SK-N-SH (cell line): Measurements from ENCODE around the gene NKAPL. TPM values are rescaled to one million over a fixed set of nuclear protein-coding genes. Genes with fewer than 3 reads are reported as not detected.

Source experiments
- CTCF ChIA-PET: fragments of 300-600, 350-600 bp; formaldehyde crosslinking; extraction: SDS; loops from one replicate; lab custom pipeline; 2021; lab: Yijun Ruan, JAX
- POLR2A ChIA-PET: fragments of 350-600 bp; sonication (Branson Sonifier 250); formaldehyde crosslinking; extraction: SDS; loops from one replicate; lab custom pipeline; 2020; ENCODE audit warnings: antibody characterized with exemption, inconsistent platforms; lab: Yijun Ruan, JAX
- DNase-seq: peaks from one replicate; pipeline ENCODE4 v3.0.0; 2012
- H2AFZ ChIP-seq: fragments of 200-600 bp; sonication (generic); 2 replicates; pipeline ENCODE4 v1.8.1; 2016; ENCODE audit warnings: antibody characterized with exemption, mild to moderate bottlenecking, low read depth
- H3F3A ChIP-seq: fragments of 200-600 bp; sonication (generic); replicated peaks from 2 replicates; pipeline ENCODE3; 2016; ENCODE audit warnings: antibody characterized with exemption, mild to moderate bottlenecking; ENCODE audit not compliant: insufficient read depth
- H3K27ac ChIP-seq, 2 experiments: fragments of 200-500 bp in 1 of 2; fragments of 200-600 bp in 1 of 2; sonication (Bioruptor generic) in 1 of 2; sonication (generic), shearing (Covaris generic) in 1 of 2; 2 replicates each; pipeline versions ENCODE4 v1.5.1 to v1.6.1; 2014 to 2016; ENCODE audit warnings: low read depth in 2 of 2, inconsistent platforms in 1 of 2, low read length in 1 of 2, mild to moderate bottlenecking in 1 of 2, mixed read lengths in 1 of 2
- H3K27me3 ChIP-seq: fragments of 200-600 bp; sonication (generic), shearing (Covaris generic); 2 replicates; pipeline ENCODE4 v1.6.1; 2016; ENCODE audit warnings: mixed run types; ENCODE audit not compliant: insufficient read depth
- H3K36me3 ChIP-seq, 2 experiments: fragments of 200-500 bp in 1 of 2; fragments of 200-600 bp in 1 of 2; sonication (Bioruptor generic) in 1 of 2; sonication (generic) in 1 of 2; replicated peaks in 1 of 2; 2 replicates each; pipeline versions ENCODE3 to v1.5.1; 2014 to 2016; ENCODE audit warnings: low read length in 1 of 2, mild to moderate bottlenecking in 1 of 2; ENCODE audit not compliant: insufficient read depth in 2 of 2, control insufficient read depth in 1 of 2
- H3K4me1 ChIP-seq, 2 experiments: fragments of 200-500 bp in 1 of 2; fragments of 200-600 bp in 1 of 2; sonication (Bioruptor generic) in 1 of 2; sonication (generic), shearing (Covaris generic) in 1 of 2; 2 replicates each; pipeline versions ENCODE4 v1.5.1 to v1.6.1; 2014 to 2016; ENCODE audit warnings: low read depth in 1 of 2, low read length in 1 of 2, mixed run types in 1 of 2; ENCODE audit not compliant: insufficient read depth in 2 of 2, control insufficient read depth in 1 of 2
- H3K4me2 ChIP-seq: fragments of 200-600 bp; sonication (generic), shearing (Covaris generic); 2 replicates; pipeline ENCODE4 v1.6.1; 2017; ENCODE audit warnings: mixed run types
- H3K4me3 ChIP-seq, 2 experiments: fragments of 200-500 bp in 1 of 2; fragments of 200-600 bp in 1 of 2; sonication (Bioruptor generic) in 1 of 2; sonication (generic), shearing (Covaris generic) in 1 of 2; 2 replicates each; pipeline versions ENCODE4 v1.5.1 to v1.8.1; 2014 to 2016; ENCODE audit warnings: low read depth in 2 of 2, inconsistent platforms in 1 of 2, low read length in 1 of 2, mild to moderate bottlenecking in 1 of 2, mixed read lengths in 1 of 2, moderate library complexity in 1 of 2
- H3K79me2 ChIP-seq: fragments of 200-600 bp; sonication (generic); 2 replicates; pipeline ENCODE4 v1.8.1; 2017; ENCODE audit warnings: mild to moderate bottlenecking; ENCODE audit not compliant: insufficient read depth
- H3K9ac ChIP-seq: fragments of 200-600 bp; sonication (generic); 2 replicates; pipeline ENCODE4 v1.6.1; 2017; ENCODE audit warnings: mixed run types
- H3K9me2 ChIP-seq: fragments of 200-600 bp; sonication (generic); 2 replicates; pipeline ENCODE4 v1.6.1; 2017; ENCODE audit warnings: mixed run types
- H3K9me3 ChIP-seq: fragments of 200-600 bp; sonication (generic); 2 replicates; pipeline ENCODE4 v1.6.1; 2017; ENCODE audit warnings: mixed run types, mild to moderate bottlenecking, moderate library complexity
- H4K20me1 ChIP-seq: fragments of 200-600 bp; sonication (generic); 2 replicates; pipeline ENCODE4 v1.6.1; 2017; ENCODE audit warnings: mild to moderate bottlenecking, mixed run types; ENCODE audit not compliant: insufficient read depth
- ELF1 ChIP-seq: IDR thresholded peaks from 2 replicates; pipeline ENCODE4 v1.4.0; 2012
- EP300 ChIP-seq, 2 experiments: IDR thresholded peaks; 2 replicates each; pipeline versions ENCODE4 v1.4.0 to v1.6.1; 2012; ENCODE audit warnings: borderline replicate concordance in 1 of 2, low read depth in 1 of 2, low read length in 1 of 2
- FOSL2 ChIP-seq: IDR thresholded peaks from 2 replicates; pipeline ENCODE4 v1.4.0; 2012; ENCODE audit warnings: low read depth, mild to moderate bottlenecking, moderate library complexity, borderline replicate concordance
- FOXJ3 ChIP-seq: sonication (generic); formaldehyde crosslinking; IDR thresholded peaks from 2 replicates; pipeline ENCODE4 v1.5.1; 2020; ENCODE audit warnings: mild to moderate bottlenecking, missing genetic modification reagents
- GABPA ChIP-seq: IDR thresholded peaks from 2 replicates; pipeline ENCODE4 v1.4.0; 2012; ENCODE audit warnings: low read depth, mild to moderate bottlenecking
- GATA2 ChIP-seq: sonication (generic); formaldehyde crosslinking; IDR thresholded peaks from 2 replicates; pipeline ENCODE4 v1.5.0; 2020; ENCODE audit warnings: mild to moderate bottlenecking, missing genetic modification reagents
- MEF2A ChIP-seq: IDR thresholded peaks from 2 replicates; pipeline ENCODE4 v1.4.0; 2012; ENCODE audit warnings: low read depth, borderline replicate concordance
- POLR2AphosphoS5 ChIP-seq: IDR thresholded peaks from 2 replicates; pipeline ENCODE4 v1.6.1; 2012; ENCODE audit warnings: low read depth, low read length
- RCOR1 ChIP-seq: fragments of 150-350 bp; IDR thresholded peaks from 2 replicates; pipeline ENCODE4 v1.6.1; 2017; ENCODE audit warnings: antibody characterized with exemption, low read length
- RXRA ChIP-seq: IDR thresholded peaks from 2 replicates; pipeline ENCODE4 v1.4.0; 2012; ENCODE audit warnings: low read depth, mild to moderate bottlenecking, borderline replicate concordance
- SIN3A ChIP-seq: IDR thresholded peaks from 2 replicates; pipeline ENCODE4 v1.6.1; 2012; ENCODE audit warnings: low read depth, mild to moderate bottlenecking, low read length, moderate library complexity, borderline replicate concordance
- TCF12 ChIP-seq: IDR thresholded peaks from 2 replicates; pipeline ENCODE4 v1.4.0; 2012
- TEAD4 ChIP-seq: IDR thresholded peaks from 2 replicates; pipeline ENCODE4 v1.4.0; 2012; ENCODE audit warnings: mild to moderate bottlenecking, borderline replicate concordance; ENCODE audit not compliant: insufficient read depth
- YY1 ChIP-seq: IDR thresholded peaks from 2 replicates; pipeline ENCODE4 v1.4.0; 2012; ENCODE audit warnings: low read depth, mild to moderate bottlenecking
- WGBS: methylation state at CpG from one replicate; pipeline ENCODE4 v1.1.6; 2017; ENCODE audit warnings: low lambda C conversion rate; 5-methylcytosine and 5-hydroxymethylcytosine counted together
- polyA plus RNA-seq, 3 experiments: library from polyadenylated mRNA; depleted of rRNA; stranded (reverse); fragments of >200 nt; gene quantifications; 2 replicates each; pipeline ENCODE4 v1.2.3, GENCODE V29; 2012
- TF ChIP-seq, protein P1 (sequence below): IDR thresholded peaks from 2 replicates; pipeline ENCODE4 v1.4.0; 2012; ENCODE audit warnings: low read depth, borderline replicate concordance
- TF ChIP-seq, protein P2 (sequence below): IDR thresholded peaks from 2 replicates; pipeline ENCODE4; 2012
- TF ChIP-seq, protein P3 (sequence below): IDR thresholded peaks from 2 replicates; pipeline ENCODE4 v1.4.0; 2012; ENCODE audit warnings: low read depth
- TF ChIP-seq, protein P4 (sequence below): IDR thresholded peaks from 2 replicates; pipeline ENCODE4 v1.4.0; 2012; ENCODE audit warnings: low read depth, borderline replicate concordance

NKAPL gene
- polyA plus RNA-seq, 1 of the 3 experiments (the other 2 are of a cell fraction): not detected

DNA sequence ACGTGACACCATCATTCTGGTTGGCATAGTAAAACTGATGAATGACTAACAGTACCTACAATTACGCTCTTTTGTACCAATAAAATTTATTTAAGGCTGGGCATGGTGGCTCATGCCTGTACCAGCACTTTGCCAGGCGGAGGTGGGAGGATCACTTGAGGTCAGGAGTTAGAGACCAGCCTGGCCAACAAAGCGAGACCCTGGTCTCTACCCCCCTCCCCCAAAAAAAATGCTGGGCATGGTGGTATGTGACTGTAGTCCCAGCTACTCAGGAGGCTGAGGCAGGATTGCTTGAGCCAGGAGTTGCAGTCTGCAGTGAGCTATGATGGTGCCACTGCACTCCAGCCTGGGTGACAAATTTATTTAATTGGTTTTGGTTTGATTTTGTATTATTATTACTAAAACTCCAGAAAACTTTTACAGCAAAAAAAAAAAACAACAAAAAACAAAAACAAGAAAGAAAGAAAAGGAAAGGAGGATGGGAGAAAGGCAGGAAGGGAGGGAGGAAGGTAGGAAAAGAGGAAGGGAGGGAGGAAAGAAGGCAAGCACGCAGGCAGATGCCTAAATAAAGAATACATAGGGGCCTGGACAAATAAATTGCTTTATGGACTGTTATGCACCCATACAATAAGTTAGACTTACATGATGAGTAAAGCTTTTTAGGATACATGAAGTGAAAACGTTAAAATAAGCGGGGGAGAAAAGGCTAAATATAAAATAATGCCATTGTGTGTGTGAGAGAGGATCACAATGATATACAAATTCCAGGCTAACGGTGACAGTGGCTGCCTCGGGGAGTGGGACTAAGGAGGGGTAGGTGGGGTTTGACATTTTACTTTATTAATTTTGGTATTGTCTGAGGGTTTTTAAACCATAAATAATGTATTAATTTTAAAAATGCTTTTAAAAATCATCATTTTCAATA, 34.7 kb upstream of the NKAPL start:
- no peaks in the 10 kb centered on the region for H3K9me3 ChIP-seq
- peak overlapping the region; percentile 62 to 84 for H3K27ac ChIP-seq
- ChIA-PET POLR2A (interaction anchor here (1.4 kb wide), 1 partner anchor 28 kb away, joined by 4 read pairs; the partner anchor contains the start of gene ZKSCAN4), CTCF (interaction anchor here (1.0 to 2.2 kb wide), 3 partner anchors 17 to 131 kb away, joined by 3 to 11 read pairs (median 4); no protein-coding TSS in a partner anchor)
- H4K20me1 ChIP-seq: no peaks in the 10 kb centered on the region
- H2AFZ ChIP-seq: peak overlapping the region; percentile 97
- 60% methylated on average over 9 of the region's 9 CpGs for WGBS
- no peaks in the 10 kb centered on the region for H3F3A ChIP-seq
- peak overlapping the region; percentile 72 for H3K9ac ChIP-seq
- peak overlapping the region; percentile 84 for H3K4me2 ChIP-seq
- peak overlapping the region; percentile 78 to 92 for H3K4me3 ChIP-seq
- H3K27me3 ChIP-seq: no peaks in the 10 kb centered on the region
- peak; percentile 38 for DNase-seq
- H3K79me2 ChIP-seq: peaks cover 41% of the 10 kb centered on the region
- H3K36me3 ChIP-seq: peaks cover 22 to 24% of the 10 kb centered on the region in 2 experiments
- H3K4me1 ChIP-seq: peaks cover 0 to 9% of the 10 kb centered on the region in 2 experiments; a peak in 3 of 4 replicates
- H3K9me2 ChIP-seq: no peaks in the 10 kb centered on the region
- TF ChIP-seq TEAD4 (no peak), EP300 (IDR thresholded peaks at IDR 0.05; ENCODE audit: borderline replicate concordance in 1 of 2, low read depth in 1 of 2, low read length in 1 of 2) (no peak), SIN3A (no peak), MEF2A (no peak), TCF12 (no peak)

DNA sequence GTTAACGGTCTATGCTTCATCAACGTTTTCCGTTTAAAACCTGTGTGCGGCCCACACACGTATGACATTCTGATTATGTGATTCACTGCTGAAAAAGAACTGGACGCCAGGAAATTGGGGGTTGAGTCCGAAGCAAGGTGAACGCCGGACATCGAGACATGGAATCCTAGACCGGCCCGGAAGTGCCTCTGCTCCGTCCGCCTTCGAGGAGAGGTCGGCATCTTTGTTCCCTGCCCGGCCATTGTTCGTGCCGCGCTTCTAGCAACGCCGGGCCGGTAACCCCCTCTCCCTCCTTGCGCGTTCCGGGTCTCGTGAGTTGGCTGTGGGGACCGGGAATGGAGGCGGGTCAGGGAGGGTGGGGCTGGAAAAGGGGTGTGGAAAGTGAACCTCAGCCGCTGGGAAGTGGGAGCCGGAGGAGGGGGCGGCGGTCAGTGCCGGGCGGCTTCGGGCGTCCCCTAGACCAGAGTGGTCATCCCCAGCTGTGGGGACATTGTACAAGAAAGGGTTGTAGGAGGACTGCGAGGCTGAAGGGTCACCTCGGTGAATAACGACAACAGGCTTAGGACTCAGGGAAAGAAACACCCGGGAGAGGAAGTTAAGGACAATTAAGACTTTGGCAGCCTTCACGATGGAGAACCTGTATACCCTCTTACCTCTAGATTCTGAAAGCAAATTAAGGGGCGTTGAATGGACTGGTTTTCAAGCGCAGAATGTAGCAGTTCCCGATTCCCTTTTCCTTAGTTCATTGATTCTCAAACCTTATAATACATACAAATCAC, 33.9 kb upstream of the NKAPL start, which contains the start of gene ZSCAN9:
Gene ZSCAN9, plus strand, starts transcription at position 220 of the 779 bp plus-strand sequence. CDS start 1,810 bp downstream, outside the sequence.
- H3K9me3 ChIP-seq: no peaks in the 10 kb centered on the region
- H3F3A ChIP-seq: no peaks in the 10 kb centered on the region
- peak within 1 kb of the TSS; percentile 78 to 92 for H3K4me3 ChIP-seq
- H3K4me1 ChIP-seq: peaks cover 0 to 7% of the 10 kb centered on the region in 2 experiments; a peak in 3 of 4 replicates
- WGBS: 1% methylated on average over 26 of the region's 45 CpGs
- no peaks in the 10 kb centered on the region for H3K9me2 ChIP-seq
- no peaks in the 10 kb centered on the region for H4K20me1 ChIP-seq
- POLR2A ChIA-PET: interaction anchor here (0.5 to 1.4 kb wide), 4 partner anchors 26 to 1837 kb away, joined by 3 to 4 read pairs (median 3); partner anchors contain the start of gene ZKSCAN4
- H3K4me2 ChIP-seq: peak within 1 kb of the TSS; percentile 84
- CTCF ChIA-PET: interaction anchor here (3.3 kb wide), 1 partner anchor 131 kb away, joined by 10 read pairs; no protein-coding TSS in a partner anchor
- H3K79me2 ChIP-seq: peaks cover 45% of the 10 kb centered on the region
- H3K27me3 ChIP-seq: no peaks in the 10 kb centered on the region
- H2AFZ ChIP-seq: peak within 1 kb of the TSS; percentile 97
- H3K27ac ChIP-seq: peak within 1 kb of the TSS; percentile 62 to 84
- peaks cover 28 to 30% of the 10 kb centered on the region in 2 experiments for H3K36me3 ChIP-seq
- DNase-seq: peak; percentile 88
- peak within 1 kb of the TSS; percentile 72 for H3K9ac ChIP-seq
- TF ChIP-seq, protein P1, sequence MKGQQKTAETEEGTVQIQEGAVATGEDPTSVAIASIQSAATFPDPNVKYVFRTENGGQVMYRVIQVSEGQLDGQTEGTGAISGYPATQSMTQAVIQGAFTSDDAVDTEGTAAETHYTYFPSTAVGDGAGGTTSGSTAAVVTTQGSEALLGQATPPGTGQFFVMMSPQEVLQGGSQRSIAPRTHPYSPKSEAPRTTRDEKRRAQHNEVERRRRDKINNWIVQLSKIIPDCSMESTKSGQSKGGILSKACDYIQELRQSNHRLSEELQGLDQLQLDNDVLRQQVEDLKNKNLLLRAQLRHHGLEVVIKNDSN: 0 out of 2 replicates have a peak, but pooled peaks have one; percentile 17
- TF ChIP-seq FOXJ3: no peak; the same call in 1 of the 2 replicates
- peak; percentile 61; the same call in 1 of the 2 replicates for TF ChIP-seq FOSL2
- TF ChIP-seq RCOR1: peak; percentile 48; the same call in 1 of the 2 replicates
- TF ChIP-seq, protein P2, sequence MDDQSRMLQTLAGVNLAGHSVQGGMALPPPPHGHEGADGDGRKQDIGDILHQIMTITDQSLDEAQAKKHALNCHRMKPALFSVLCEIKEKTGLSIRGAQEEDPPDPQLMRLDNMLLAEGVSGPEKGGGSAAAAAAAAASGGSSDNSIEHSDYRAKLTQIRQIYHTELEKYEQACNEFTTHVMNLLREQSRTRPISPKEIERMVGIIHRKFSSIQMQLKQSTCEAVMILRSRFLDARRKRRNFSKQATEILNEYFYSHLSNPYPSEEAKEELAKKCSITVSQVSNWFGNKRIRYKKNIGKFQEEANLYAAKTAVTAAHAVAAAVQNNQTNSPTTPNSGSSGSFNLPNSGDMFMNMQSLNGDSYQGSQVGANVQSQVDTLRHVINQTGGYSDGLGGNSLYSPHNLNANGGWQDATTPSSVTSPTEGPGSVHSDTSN: peak; percentile 22; the same call in 1 of the 2 replicates
- 0 out of 2 replicates have a peak, but pooled peaks have one; percentile 10 for TF ChIP-seq GATA2 (CRISPR knock-in tag)
- no peak; the same call in 1 of the 2 replicates for TF ChIP-seq MEF2A
- peak; percentile 91 for TF ChIP-seq YY1
- no peak for TF ChIP-seq TEAD4
- peak; percentile 93 for TF ChIP-seq SIN3A
- peak; percentile 91 for TF ChIP-seq ELF1
- TF ChIP-seq POLR2AphosphoS5: peak; percentile 88
- TF ChIP-seq, protein P3, sequence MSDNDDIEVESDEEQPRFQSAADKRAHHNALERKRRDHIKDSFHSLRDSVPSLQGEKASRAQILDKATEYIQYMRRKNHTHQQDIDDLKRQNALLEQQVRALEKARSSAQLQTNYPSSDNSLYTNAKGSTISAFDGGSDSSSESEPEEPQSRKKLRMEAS: peak; percentile 73
- TF ChIP-seq, protein P4, sequence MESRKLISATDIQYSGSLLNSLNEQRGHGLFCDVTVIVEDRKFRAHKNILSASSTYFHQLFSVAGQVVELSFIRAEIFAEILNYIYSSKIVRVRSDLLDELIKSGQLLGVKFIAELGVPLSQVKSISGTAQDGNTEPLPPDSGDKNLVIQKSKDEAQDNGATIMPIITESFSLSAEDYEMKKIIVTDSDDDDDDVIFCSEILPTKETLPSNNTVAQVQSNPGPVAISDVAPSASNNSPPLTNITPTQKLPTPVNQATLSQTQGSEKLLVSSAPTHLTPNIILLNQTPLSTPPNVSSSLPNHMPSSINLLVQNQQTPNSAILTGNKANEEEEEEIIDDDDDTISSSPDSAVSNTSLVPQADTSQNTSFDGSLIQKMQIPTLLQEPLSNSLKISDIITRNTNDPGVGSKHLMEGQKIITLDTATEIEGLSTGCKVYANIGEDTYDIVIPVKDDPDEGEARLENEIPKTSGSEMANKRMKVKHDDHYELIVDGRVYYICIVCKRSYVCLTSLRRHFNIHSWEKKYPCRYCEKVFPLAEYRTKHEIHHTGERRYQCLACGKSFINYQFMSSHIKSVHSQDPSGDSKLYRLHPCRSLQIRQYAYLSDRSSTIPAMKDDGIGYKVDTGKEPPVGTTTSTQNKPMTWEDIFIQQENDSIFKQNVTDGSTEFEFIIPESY: no peak
- TF ChIP-seq RXRA: no peak; the same call in 1 of the 2 replicates
- TF ChIP-seq GABPA: peak; percentile 93
